GM18868 (cell line): ENCODE results near the gene AGPS.
A peak's percentile ranks its signal among the peaks of the same experiment; 100 is the strongest.
"Not testable (repeated sequence)": the region's sequence is repeated elsewhere in the genome, so short reads cannot be mapped to it uniquely, and the experiment has no call there.

Experiments used
- ATAC-seq: cut with Tn5 transposase; IDR thresholded peaks from one replicate; pipeline ENCODE4 v1.9.1; 2021; ENCODE audit warnings: mild to moderate bottlenecking, moderate library complexity; ENCODE audit not compliant: unreplicated experiment

The AGPS gene

GRCh38 chr2:177547772-177548171, 155.2 kb downstream of the AGPS start:
- ATAC-seq: no peak

GRCh38 chr2:177548636-177549035, 156.1 kb downstream of the AGPS start:
- no peak for ATAC-seq

- ATAC-seq: no peak
Observed at GRCh38 chr2:177549171-177549570, 156.6 kb downstream of the AGPS start.

GRCh38 chr2:177550264-177551200, 158.0 kb downstream of the AGPS start:
- no peak for ATAC-seq

- ATAC-seq: not testable (repeated sequence)
Observed at GRCh38 chr2:177551360-177551759, 158.8 kb downstream of the AGPS start.

GRCh38 chr2:177551989-177552421, 159.4 kb downstream of the AGPS start:
- ATAC-seq: no peak

- ATAC-seq: peak; percentile 93
Observed at GRCh38 chr2:177552422-177553175, 160.0 kb downstream of the AGPS start.

- ATAC-seq: no peak
Observed at GRCh38 chr2:177553176-177553884, 160.8 kb downstream of the AGPS start.

- no peak for ATAC-seq
Observed at GRCh38 chr2:177554365-177554764, 161.8 kb downstream of the AGPS start.

- no peak for ATAC-seq
Observed at GRCh38 chr2:177556153-177556552, 163.6 kb downstream of the AGPS start.

- ATAC-seq: no peak
Observed at GRCh38 chr2:177557794-177558193, 165.2 kb downstream of the AGPS start.

- ATAC-seq: no peak
Observed at GRCh38 chr2:177559638-177560037, 167.1 kb downstream of the AGPS start.

GRCh38 chr2:177568390-177568789, 175.8 kb downstream of the AGPS start:
- ATAC-seq: no peak

- ATAC-seq: no peak
Observed at GRCh38 chr2:177568893-177569292, 176.3 kb downstream of the AGPS start.

GRCh38 chr2:177572236-177572671, 179.7 kb downstream of the AGPS start:
- ATAC-seq: no peak

- no peak for ATAC-seq
Observed at GRCh38 chr2:177573120-177573519, 180.5 kb downstream of the AGPS start.

- ATAC-seq: no peak
Observed at GRCh38 chr2:177574356-177574755, 181.8 kb downstream of the AGPS start.

- ATAC-seq: no peak
Observed at GRCh38 chr2:177575358-177575757, 182.8 kb downstream of the AGPS start.

- ATAC-seq: no peak
Observed at GRCh38 chr2:177577075-177577474, 184.5 kb downstream of the AGPS start.

- no peak for ATAC-seq
Observed at GRCh38 chr2:177578454-177578853, 185.9 kb downstream of the AGPS start.

GRCh38 chr2:177579486-177580036, 187.0 kb downstream of the AGPS start:
- ATAC-seq: no peak
